MM.1S (cell line): ENCODE results near the gene PRTN3.

Experiments
- EZH2 ChIP-seq: fragments of 300-600 bp; sonication (generic); optimal IDR thresholded peaks from 2 replicates; pipeline ENCODE3; 2017; ENCODE audit warnings: low read depth, mild to moderate bottlenecking, antibody characterized with exemption, low read length, mixed read lengths
- EZH2phosphoT487 ChIP-seq: fragments of 300-600 bp; sonication (generic); IDR thresholded peaks from 2 replicates; pipeline ENCODE4 v1.6.1; 2018; ENCODE audit warnings: antibody characterized with exemption, low read length
- TF ChIP-seq, protein P1 (sequence below): fragments of 300-600 bp; sonication (generic); IDR thresholded peaks from 2 replicates; pipeline ENCODE4 v1.5.1; 2016; ENCODE audit warnings: antibody characterized with exemption, low read length, mixed read lengths

DNA sequence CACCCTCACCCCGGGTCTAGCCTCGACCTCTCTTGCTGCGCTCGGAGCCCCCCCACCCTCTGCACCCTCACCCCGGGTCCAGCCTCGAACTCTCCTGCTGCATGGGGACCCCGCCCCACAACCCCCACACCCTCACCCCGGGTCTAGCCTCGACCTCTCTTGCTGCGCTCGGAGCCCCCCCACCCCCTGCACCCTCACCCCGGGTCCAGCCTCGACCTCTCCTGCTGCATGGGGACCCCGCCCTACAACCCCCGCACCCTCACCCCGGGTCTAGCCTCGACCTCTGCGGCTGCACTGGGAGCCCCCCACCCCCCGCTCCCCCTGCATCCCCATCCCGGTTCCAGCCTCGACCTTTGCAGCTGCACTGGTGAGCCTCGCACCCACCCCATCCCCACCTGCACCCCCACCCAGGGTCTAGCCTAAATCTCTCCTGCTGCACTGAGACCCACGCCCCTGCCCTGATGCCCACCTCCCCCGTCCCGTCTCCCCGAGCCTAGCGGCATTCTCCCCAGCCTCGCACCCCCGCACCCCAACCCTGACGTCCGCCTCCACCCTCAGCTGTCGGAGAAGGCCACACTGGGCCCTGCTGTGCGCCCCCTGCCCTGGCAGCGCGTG lies 20.4 kb downstream of the PRTN3 start:
- TF ChIP-seq, protein P1, sequence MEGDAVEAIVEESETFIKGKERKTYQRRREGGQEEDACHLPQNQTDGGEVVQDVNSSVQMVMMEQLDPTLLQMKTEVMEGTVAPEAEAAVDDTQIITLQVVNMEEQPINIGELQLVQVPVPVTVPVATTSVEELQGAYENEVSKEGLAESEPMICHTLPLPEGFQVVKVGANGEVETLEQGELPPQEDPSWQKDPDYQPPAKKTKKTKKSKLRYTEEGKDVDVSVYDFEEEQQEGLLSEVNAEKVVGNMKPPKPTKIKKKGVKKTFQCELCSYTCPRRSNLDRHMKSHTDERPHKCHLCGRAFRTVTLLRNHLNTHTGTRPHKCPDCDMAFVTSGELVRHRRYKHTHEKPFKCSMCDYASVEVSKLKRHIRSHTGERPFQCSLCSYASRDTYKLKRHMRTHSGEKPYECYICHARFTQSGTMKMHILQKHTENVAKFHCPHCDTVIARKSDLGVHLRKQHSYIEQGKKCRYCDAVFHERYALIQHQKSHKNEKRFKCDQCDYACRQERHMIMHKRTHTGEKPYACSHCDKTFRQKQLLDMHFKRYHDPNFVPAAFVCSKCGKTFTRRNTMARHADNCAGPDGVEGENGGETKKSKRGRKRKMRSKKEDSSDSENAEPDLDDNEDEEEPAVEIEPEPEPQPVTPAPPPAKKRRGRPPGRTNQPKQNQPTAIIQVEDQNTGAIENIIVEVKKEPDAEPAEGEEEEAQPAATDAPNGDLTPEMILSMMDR = no peak
- TF ChIP-seq EZH2 (no peak), EZH2phosphoT487 (no peak)
